ENCODE measurements around the gene CALML5. TPM values are rescaled to one million over a fixed set of nuclear protein-coding genes. Genes with fewer than 3 reads are reported as not detected.

CALML5 gene
- total RNA-seq, 1 donor from 2014 or later, result not detected

DNA sequence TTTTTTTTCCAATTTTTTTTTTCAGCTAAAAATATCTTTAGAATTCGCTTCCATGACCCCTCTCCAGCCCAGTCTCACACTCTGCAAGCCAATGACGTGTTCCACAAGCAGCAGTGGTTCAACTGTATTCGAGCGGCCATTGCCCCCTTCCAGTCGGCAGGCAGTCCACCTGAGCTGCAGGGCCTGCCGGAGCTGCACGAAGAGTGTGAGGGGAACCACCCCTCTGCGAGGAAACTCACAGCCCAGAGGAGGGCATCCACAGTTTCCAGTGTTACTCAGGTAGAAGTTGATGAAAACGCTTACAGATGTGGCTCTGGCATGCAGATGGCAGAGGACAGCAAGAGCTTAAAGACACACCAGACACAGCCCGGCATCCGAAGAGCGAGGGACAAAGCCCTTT lies 42.8 kb downstream of the CALML5 start:
- intact Hi-C loops (cut with DNase I), result no loop called here
- DNase-seq (ENCODE audit: low spot score), result no peak

- no peak for DNase-seq (ENCODE audit: low spot score)
- intact Hi-C loops (cut with DNase I), result no loop called here
Observed at GRCh38 chr10:5453749-5454489, 45.5 kb downstream of the CALML5 start.

GRCh38 chr10:5450605-5451384 lies 48.6 kb downstream of the CALML5 start:
- intact Hi-C loops (cut with DNase I), result no loop called here
- no peak for DNase-seq (ENCODE audit: low spot score)

DNA sequence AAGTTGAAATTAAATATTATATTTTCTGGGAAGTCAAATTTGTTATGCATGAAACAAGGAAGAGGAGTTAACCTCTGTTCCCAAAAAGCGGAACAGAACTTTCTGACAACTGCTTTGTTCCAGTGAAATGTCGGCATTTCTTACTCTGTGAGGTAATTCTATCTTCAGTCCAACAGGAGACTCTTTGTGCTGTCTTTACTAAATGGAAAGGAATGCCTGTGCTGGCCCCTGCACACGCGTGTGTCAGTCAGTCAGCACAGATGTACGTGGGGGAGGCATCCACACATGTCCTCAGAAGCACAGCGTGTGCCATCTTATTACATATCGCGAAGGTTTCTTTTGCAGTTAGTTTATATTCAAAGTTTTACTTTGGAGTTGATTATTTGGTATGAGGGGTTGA lies 49.5 kb downstream of the CALML5 start:
- intact Hi-C loops (cut with DNase I), result loop anchor here (10.0 kb wide), 1 partner anchor 95 kb away; no protein-coding TSS in a partner anchor
- DNase-seq (ENCODE audit: low spot score), result no peak

- no peak for DNase-seq (ENCODE audit: low spot score)
- intact Hi-C loops (cut with DNase I), result loop anchor here (10.0 kb wide), 1 partner anchor 96 kb away; no protein-coding TSS in a partner anchor
Observed at GRCh38 chr10:5449227-5449626, 50.1 kb downstream of the CALML5 start.

Other genes starting within 250 kb of the CALML5 start
- not detected for gene UCN3, start 134.6 kb downstream of the CALML5 start, total RNA-seq
- 0.40 TPM for gene TUBAL3, start 94.7 kb downstream of the CALML5 start, total RNA-seq
- 20.9 TPM for gene NET1, start 87.0 kb downstream of the CALML5 start, total RNA-seq
- gene CALML3, start 25.4 kb upstream of the CALML5 start, total RNA-seq, result not detected
- 10.2 TPM for gene ASB13, start 167.0 kb upstream of the CALML5 start, total RNA-seq
- gene TASOR2, start 185.3 kb upstream of the CALML5 start, total RNA-seq, result 38.8 TPM

All from cardiac septum (tissue), 1 donor.